Lower leg skin (tissue), 4 donors: ENCODE results near the gene GOLGB1. TPM values are rescaled to one million over a fixed set of nuclear protein-coding genes. Genes with fewer than 3 reads are reported as not detected.

ENCODE experiments used
- DNase-seq, 2 donors: peaks; one replicate each; pipeline ENCODE4 v3.0.0-alpha.2; 2019; ENCODE audit warnings: low spot score in 2 of 2
- H3K4me3 ChIP-seq: fragments of 200-600 bp; sonication (generic); 2 replicates; pipeline ENCODE4 v1.5.1; 2017; ENCODE audit warnings: mild to moderate bottlenecking, low read depth; ENCODE audit not compliant: poor library complexity, severe bottlenecking
- POLR2A ChIP-seq, 2 donors: fragments of 450-650 bp; IDR thresholded peaks; one replicate each; pipeline ENCODE4 v1.6.1; 2016 to 2017; ENCODE audit warnings: antibody characterized with exemption in 2 of 2, mild to moderate bottlenecking in 1 of 2, moderate library complexity in 1 of 2
- WGBS, 2 donors: methylation state at CpG; one replicate each; pipeline ENCODE4 v1.1.5; 2018; 5-methylcytosine and 5-hydroxymethylcytosine counted together
- intact Hi-C: fragments of 100-400 bp; cut with DNase I; formaldehyde crosslinking; loops from one replicate; pipeline ENCODE4 v1.15.0; 2023; ENCODE audit warnings: low total_unique reads
- total RNA-seq, 4 donors: library from RNA; depleted of rRNA; stranded (reverse); fragments of >200 nt; gene quantifications; one replicate each; pipeline ENCODE4 v1.1.0, GENCODE V29; 2016
- TF ChIP-seq, protein P1 (sequence below), 3 donors: fragments of 450-650 bp; IDR thresholded peaks; one replicate each; pipeline ENCODE4 v1.5.1; 2016; ENCODE audit warnings: antibody characterized with exemption in 3 of 3, mild to moderate bottlenecking in 3 of 3, moderate library complexity in 2 of 3

The GOLGB1 gene
- total RNA-seq, 4 donors from 2014 or later = 42.8 to 64.3 (median 48.5) TPM

DNA sequence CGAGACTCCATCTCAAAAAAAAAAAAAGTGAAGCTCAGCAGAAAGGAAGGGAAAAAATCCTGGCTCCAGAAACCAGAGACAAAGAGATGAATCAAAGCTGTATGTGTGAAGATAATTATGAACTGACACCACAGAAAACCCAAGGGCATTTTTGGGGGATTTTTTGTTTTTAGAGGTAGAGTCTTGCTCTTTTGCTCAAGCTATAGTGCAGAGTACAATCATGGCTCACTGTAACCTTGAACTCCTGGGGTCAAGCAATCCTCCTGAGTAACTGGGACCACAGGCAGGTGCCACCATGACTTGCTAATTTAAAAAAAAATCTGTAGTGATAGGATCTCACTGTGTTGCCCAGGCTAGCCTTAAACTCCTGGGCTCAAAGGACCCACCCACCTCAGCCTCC is 111.6 kb downstream of the GOLGB1 start:
- peak in 1 of 2 donors; percentile 6 for DNase-seq
- no peak overlapping the region for H3K4me3 ChIP-seq
- WGBS, 2 donors = 83 to 86% methylated on average over 1 of the region's 1 CpG

DNA sequence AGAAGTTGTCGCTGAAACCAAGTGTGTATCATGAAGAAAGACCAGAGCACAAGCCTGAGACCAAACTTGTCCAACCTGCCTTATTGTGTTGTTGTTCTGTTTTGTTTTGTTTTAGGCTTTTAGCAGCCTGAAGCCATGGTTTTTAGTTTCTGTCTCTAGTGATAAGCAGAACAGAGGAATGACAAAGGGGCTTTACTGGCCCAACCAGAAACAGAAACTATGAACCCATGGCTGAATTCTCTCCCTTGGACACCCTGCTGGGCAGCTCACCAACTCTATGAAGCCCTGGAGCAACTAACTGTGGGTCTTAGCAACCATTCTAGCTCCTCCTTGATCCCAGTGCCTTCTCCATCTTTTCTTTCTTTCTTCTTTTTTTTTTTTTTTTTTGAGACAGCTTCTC is 119.2 kb downstream of the GOLGB1 start:
- DNase-seq = peak in 1 of 2 donors; percentile 14
- intact Hi-C loops = no loop called here
- TF ChIP-seq, protein P1, sequence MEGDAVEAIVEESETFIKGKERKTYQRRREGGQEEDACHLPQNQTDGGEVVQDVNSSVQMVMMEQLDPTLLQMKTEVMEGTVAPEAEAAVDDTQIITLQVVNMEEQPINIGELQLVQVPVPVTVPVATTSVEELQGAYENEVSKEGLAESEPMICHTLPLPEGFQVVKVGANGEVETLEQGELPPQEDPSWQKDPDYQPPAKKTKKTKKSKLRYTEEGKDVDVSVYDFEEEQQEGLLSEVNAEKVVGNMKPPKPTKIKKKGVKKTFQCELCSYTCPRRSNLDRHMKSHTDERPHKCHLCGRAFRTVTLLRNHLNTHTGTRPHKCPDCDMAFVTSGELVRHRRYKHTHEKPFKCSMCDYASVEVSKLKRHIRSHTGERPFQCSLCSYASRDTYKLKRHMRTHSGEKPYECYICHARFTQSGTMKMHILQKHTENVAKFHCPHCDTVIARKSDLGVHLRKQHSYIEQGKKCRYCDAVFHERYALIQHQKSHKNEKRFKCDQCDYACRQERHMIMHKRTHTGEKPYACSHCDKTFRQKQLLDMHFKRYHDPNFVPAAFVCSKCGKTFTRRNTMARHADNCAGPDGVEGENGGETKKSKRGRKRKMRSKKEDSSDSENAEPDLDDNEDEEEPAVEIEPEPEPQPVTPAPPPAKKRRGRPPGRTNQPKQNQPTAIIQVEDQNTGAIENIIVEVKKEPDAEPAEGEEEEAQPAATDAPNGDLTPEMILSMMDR (IDR thresholded peaks at IDR 0.05) = no peak
- no peak for TF ChIP-seq POLR2A (IDR thresholded peaks at IDR 0.05)
- 96 to 100% methylated on average over 1 of the region's 1 CpG for WGBS, 2 donors
- no peak overlapping the region for H3K4me3 ChIP-seq

More for the DNA sequence above, 111.6 kb downstream of the GOLGB1 start:
- intact Hi-C loops = no loop called here
- TF ChIP-seq POLR2A (IDR thresholded peaks at IDR 0.05) = no peak
- TF ChIP-seq, protein P1 (IDR thresholded peaks at IDR 0.05) = no peak

DNA sequence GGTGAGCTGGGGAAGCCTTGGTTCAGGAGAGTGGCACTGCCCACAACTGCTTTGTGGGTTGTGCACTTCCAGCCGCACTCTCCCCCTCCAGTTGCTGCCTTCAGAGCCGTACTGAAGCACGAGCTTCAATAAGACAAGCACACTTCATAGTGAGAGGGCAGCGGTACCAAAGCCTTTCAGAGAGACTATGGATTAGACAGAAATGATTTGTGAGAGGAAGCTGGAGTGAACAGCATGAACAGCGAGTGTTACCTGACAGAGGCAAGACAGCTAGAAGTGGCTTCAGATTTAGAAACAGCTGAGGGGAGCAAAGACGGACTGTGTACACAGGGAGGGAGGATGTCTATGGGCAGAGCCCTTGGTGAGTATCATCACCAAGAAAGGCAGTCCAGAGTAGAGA is 119.9 kb downstream of the GOLGB1 start:
- 84 to 87% methylated on average over 6 of the region's 6 CpGs for WGBS, 2 donors
- H3K4me3 ChIP-seq = no peak overlapping the region
- intact Hi-C loops = no loop called here
- no peak for TF ChIP-seq POLR2A (IDR thresholded peaks at IDR 0.05)
- TF ChIP-seq, protein P1 (IDR thresholded peaks at IDR 0.05) = no peak
- DNase-seq = peak in 1 of 2 donors; percentile 5

DNA sequence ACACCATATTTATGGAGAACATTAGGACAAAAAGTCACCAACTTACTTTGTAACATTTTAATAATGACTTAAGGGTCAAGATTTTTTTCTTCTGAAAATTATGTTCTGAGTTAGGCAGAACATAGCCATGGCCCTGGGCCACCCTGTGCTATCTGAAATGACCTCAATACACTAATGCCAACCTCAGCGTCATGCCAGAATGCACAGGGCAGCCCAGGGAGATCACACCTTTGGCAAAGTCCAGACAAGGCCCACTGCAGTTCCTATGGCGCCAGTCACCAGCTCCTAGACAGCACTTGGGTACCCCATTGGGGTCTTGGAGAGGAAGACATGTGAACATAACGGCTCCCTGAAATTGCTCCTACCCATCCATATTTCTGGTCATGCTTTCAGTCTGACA is 121.9 kb downstream of the GOLGB1 start:
- intact Hi-C loops = no loop called here
- peak in 1 of 2 donors; percentile 10 for DNase-seq
- TF ChIP-seq POLR2A (IDR thresholded peaks at IDR 0.05) = no peak
- TF ChIP-seq, protein P1 (IDR thresholded peaks at IDR 0.05) = no peak
- 63% methylated on average over 3 of the region's 3 CpGs for WGBS, 2 donors
- no peak overlapping the region for H3K4me3 ChIP-seq

DNA sequence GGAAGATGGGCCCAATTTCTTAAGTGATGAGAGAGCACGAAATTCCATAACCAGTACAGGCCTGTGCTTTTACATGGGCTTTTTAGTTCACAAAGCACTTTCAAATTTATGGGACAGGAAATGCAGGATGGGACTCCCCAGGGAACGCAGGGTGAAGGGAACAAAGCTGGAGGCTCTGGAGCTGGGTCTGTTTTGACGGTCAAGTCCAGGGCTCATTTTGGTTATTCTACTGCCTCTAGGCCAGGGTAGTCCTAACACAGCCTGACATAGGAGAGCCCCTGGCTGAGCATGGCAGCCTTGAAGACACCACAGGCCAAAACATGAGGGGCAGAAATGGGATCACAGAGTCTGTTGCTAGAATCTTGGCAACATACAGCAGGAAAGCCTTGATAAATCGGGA is 122.3 kb downstream of the GOLGB1 start:
- no peak for TF ChIP-seq POLR2A (IDR thresholded peaks at IDR 0.05)
- TF ChIP-seq, protein P1 (IDR thresholded peaks at IDR 0.05) = no peak

DNA sequence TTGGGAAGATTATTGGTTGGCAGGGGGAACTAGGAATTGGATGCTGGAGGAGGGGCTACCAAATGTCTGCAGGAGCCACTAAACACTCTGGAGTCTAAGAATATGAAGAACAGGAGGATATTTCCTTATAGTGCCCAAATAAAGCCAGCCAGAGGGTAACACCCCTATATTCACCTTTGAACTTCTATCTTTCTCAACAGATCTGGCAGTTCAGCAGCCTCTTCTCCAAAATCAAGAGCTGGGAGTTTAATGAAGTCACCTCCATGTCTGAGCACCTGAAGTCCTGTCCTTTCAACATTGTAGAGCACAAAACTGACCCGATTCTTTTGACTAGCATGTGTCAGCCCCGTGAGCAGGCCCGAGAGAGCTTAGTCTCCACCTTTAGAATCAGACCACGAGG is 123.0 kb downstream of the GOLGB1 start:
- intact Hi-C loops = no loop called here
- H3K4me3 ChIP-seq = no peak overlapping the region
- peak in 1 of 2 donors; percentile 21 for DNase-seq
- TF ChIP-seq, protein P1 (IDR thresholded peaks at IDR 0.05) = no peak
- no peak for TF ChIP-seq POLR2A (IDR thresholded peaks at IDR 0.05)
- WGBS, 2 donors = 93 to 95% methylated on average over 4 of the region's 4 CpGs

More for the DNA sequence above, 122.3 kb downstream of the GOLGB1 start:
- intact Hi-C loops = no loop called here
- no peak overlapping the region for H3K4me3 ChIP-seq
- DNase-seq = peak in 1 of 2 donors; percentile 39
- 74 to 80% methylated on average over 4 of the region's 4 CpGs for WGBS, 2 donors
